ENCODE results near the gene PPAN.

GRCh38 chr19:10139952-10140351, 33.8 kb downstream of the PPAN start:
- no peak for TF ChIP-seq POLR2A (IDR thresholded peaks at IDR 0.05)
- TF ChIP-seq, protein P1, sequence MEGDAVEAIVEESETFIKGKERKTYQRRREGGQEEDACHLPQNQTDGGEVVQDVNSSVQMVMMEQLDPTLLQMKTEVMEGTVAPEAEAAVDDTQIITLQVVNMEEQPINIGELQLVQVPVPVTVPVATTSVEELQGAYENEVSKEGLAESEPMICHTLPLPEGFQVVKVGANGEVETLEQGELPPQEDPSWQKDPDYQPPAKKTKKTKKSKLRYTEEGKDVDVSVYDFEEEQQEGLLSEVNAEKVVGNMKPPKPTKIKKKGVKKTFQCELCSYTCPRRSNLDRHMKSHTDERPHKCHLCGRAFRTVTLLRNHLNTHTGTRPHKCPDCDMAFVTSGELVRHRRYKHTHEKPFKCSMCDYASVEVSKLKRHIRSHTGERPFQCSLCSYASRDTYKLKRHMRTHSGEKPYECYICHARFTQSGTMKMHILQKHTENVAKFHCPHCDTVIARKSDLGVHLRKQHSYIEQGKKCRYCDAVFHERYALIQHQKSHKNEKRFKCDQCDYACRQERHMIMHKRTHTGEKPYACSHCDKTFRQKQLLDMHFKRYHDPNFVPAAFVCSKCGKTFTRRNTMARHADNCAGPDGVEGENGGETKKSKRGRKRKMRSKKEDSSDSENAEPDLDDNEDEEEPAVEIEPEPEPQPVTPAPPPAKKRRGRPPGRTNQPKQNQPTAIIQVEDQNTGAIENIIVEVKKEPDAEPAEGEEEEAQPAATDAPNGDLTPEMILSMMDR (IDR thresholded peaks at IDR 0.05): no peak
- no peak for TF ChIP-seq POLR2AphosphoS5 (IDR thresholded peaks at IDR 0.05)

Measured in sigmoid colon (tissue), 4 donors.